Hepatocyte (in vitro differentiated cells): ENCODE data around the gene RDX.

ENCODE experiments used
- CTCF ChIP-seq: fragments of 200-600 bp; sonication (generic); IDR thresholded peaks from 2 replicates; pipeline ENCODE4 v1.5.1; 2016; ENCODE audit warnings: antibody characterized with exemption, mild to moderate bottlenecking; ENCODE audit not compliant: poor library complexity
- EZH2phosphoT487 ChIP-seq: fragments of 200-600 bp; sonication (generic); IDR thresholded peaks from one replicate; pipeline ENCODE4 v1.6.1; 2018; ENCODE audit warnings: antibody characterized with exemption, mild to moderate bottlenecking, low read depth, moderate library complexity; ENCODE audit not compliant: unreplicated experiment, severe bottlenecking

- TF ChIP-seq CTCF: no peak
- TF ChIP-seq EZH2phosphoT487: no peak
Observed at GRCh38 chr11:110152199-110152598, 144.2 kb downstream of the RDX start.
